HepG2 (cell line): Measurements from ENCODE around the gene CLIC6. TPM values are rescaled to one million over a fixed set of nuclear protein-coding genes. Genes with fewer than 3 reads are reported as not detected.

Source experiments
- FUBP1 ChIP-seq: sonication (generic); formaldehyde crosslinking; IDR thresholded peaks from 2 replicates; pipeline ENCODE4 v1.5.1; 2020; ENCODE audit warnings: missing genetic modification reagents, mild to moderate bottlenecking, borderline replicate concordance
- HNF4A ChIP-seq: sonication (generic); formaldehyde crosslinking; IDR thresholded peaks from 2 replicates; pipeline ENCODE4 v1.4.0; 2020; ENCODE audit warnings: missing genetic modification reagents
- KDM5B ChIP-seq: sonication (generic); formaldehyde crosslinking; IDR thresholded peaks from 2 replicates; pipeline ENCODE4 v1.4.0; 2020; ENCODE audit warnings: missing genetic modification reagents, mild to moderate bottlenecking, borderline replicate concordance
- KLF15 ChIP-seq: sonication (generic); formaldehyde crosslinking; IDR thresholded peaks from 2 replicates; pipeline ENCODE4 v1.8.1; 2023; ENCODE audit warnings: borderline replicate concordance, mild to moderate bottlenecking, inconsistent platforms, missing genetic modification reagents, mixed read lengths
- KMT2A ChIP-seq: sonication (generic); formaldehyde crosslinking; IDR thresholded peaks from 2 replicates; pipeline ENCODE4 v1.4.0; 2020; ENCODE audit warnings: missing genetic modification reagents
- NR2F6 ChIP-seq, 2 experiments: IDR thresholded peaks; 2 replicates each; pipeline ENCODE4 v1.6.1; 2016; ENCODE audit warnings: antibody characterized with exemption in 1 of 2, mild to moderate bottlenecking in 1 of 2
- PRDM15 ChIP-seq: sonication (generic); formaldehyde crosslinking; IDR thresholded peaks from 2 replicates; pipeline ENCODE4 v1.4.0; 2020; ENCODE audit warnings: missing genetic modification reagents
- RERE ChIP-seq: IDR thresholded peaks from 2 replicates; pipeline ENCODE4 v1.6.1; 2016; ENCODE audit warnings: low read depth, missing genetic modification reagents, missing compliant biosample characterization
- TBL1XR1 ChIP-seq: fragments of 150-350 bp; IDR thresholded peaks from 2 replicates; pipeline ENCODE4 v1.6.1; 2014; ENCODE audit warnings: borderline replicate concordance, low read length; ENCODE audit not compliant: partially characterized antibody
- TCF7L2 ChIP-seq: IDR thresholded peaks from 2 replicates; pipeline ENCODE4 v1.6.1; 2011; ENCODE audit warnings: mild to moderate bottlenecking, low read depth, low read length, moderate library complexity
- ZBTB43 ChIP-seq: sonication (generic); formaldehyde crosslinking; conservative IDR thresholded peaks from 2 replicates; pipeline ENCODE4 v1.4.0; 2020; ENCODE audit warnings: missing genetic modification reagents
- ZFP41 ChIP-seq: sonication (generic); formaldehyde crosslinking; IDR thresholded peaks from 2 replicates; pipeline ENCODE4 v1.4.0; 2020; ENCODE audit warnings: mild to moderate bottlenecking, missing genetic modification reagents, borderline replicate concordance
- ZMAT3 ChIP-seq: sonication (generic); formaldehyde crosslinking; conservative IDR thresholded peaks from 2 replicates; pipeline ENCODE4 v1.7.0; 2021; ENCODE audit warnings: missing genetic modification reagents
- ZNF180 ChIP-seq: sonication (generic); formaldehyde crosslinking; IDR thresholded peaks from 2 replicates; pipeline ENCODE4 v1.4.0; 2020; ENCODE audit warnings: low read depth, missing genetic modification reagents, borderline replicate concordance
- polyA plus RNA-seq, 8 experiments: library from polyadenylated mRNA; depleted of rRNA in 3 of 8; stranded (reverse) in 7 of 8; unstranded in 1 of 8; fragments of >200 nt; fragmentation: Illumina TruSeq in 4 of 8; extraction: Trizol in 4 of 8; gene quantifications; 2 replicates each; pipeline versions ENCODE4 v1.2.1 to v1.2.3, GENCODE V29; 2011 to 2016; ENCODE audit warnings: low read depth in 4 of 8, missing spikeins in 1 of 8, mixed read lengths in 1 of 8; ENCODE audit not compliant: insufficient read depth in 1 of 8
- total RNA-seq, 5 experiments: library from RNA; depleted of rRNA; stranded (reverse); fragments of >200 nt; fragmentation: Illumina TruSeq; extraction: Trizol; gene quantifications; 2 replicates each; pipeline ENCODE4 v1.2.3, GENCODE V29; 2016; ENCODE audit warnings: low read depth in 1 of 5

CLIC6 gene
- total and polyA plus RNA-seq, 2 of the 13 experiments (the other 11 are each of a cell fraction or from before 2014, with no cell fraction given), result not detected

- TF ChIP-seq RERE (CRISPR knock-in tag), result no peak
- TF ChIP-seq ZNF180 (CRISPR knock-in tag), result no peak
- TF ChIP-seq ZBTB43 (CRISPR knock-in tag), result no peak
- TF ChIP-seq TBL1XR1, result no peak
- no peak; the same call in 1 of the 2 replicates for TF ChIP-seq NR2F6 (IDR thresholded peaks at IDR 0.05)
- TF ChIP-seq NR2F6 (CRISPR knock-in tag; IDR thresholded peaks at IDR 0.05), result peak; percentile 50; the same call in 1 of the 2 replicates
- no peak for TF ChIP-seq PRDM15 (CRISPR knock-in tag)
- no peak for TF ChIP-seq TCF7L2
- no peak for TF ChIP-seq FUBP1 (CRISPR knock-in tag)
- TF ChIP-seq KMT2A (CRISPR knock-in tag), result peak; percentile 62
- no peak for TF ChIP-seq ZFP41 (CRISPR knock-in tag)
- peak; percentile 67 for TF ChIP-seq HNF4A
- no peak for TF ChIP-seq ZMAT3 (CRISPR knock-in tag)
- no peak for TF ChIP-seq KLF15 (CRISPR knock-in tag)
- TF ChIP-seq KDM5B (CRISPR knock-in tag), result no peak; the same call in 1 of the 2 replicates
Observed at GRCh38 chr21:34745557-34746255, 76.9 kb downstream of the CLIC6 start (continued).
